B cell (primary cell): ENCODE measurements around the gene LRRC74A. TPM values are rescaled to one million over a fixed set of nuclear protein-coding genes. Genes with fewer than 3 reads are reported as not detected.

Experiments used
- ATAC-seq: fragments of 200-7000 bp; cut with Tn5 transposase; one replicate; pipeline ENCODE4 v1.10.0; 2021; ENCODE audit warnings: low read depth, mild to moderate bottlenecking, moderate number of reproducible peaks, moderate library complexity
- CTCF ChIA-PET: fragments of 350-600 bp; sonication (Branson Sonifier 250); formaldehyde crosslinking; loops from one replicate; lab custom pipeline; 2021; ENCODE audit warnings: antibody characterized with exemption, inconsistent platforms; lab: Charles Lee
- POLR2A ChIA-PET: fragments of 350-600 bp; sonication (Branson Sonifier 250); formaldehyde crosslinking; loops from one replicate; lab custom pipeline; 2021; ENCODE audit warnings: antibody characterized with exemption; lab: Charles Lee
- DNase-seq: peaks from one replicate; pipeline ENCODE4 v3.0.0; 2013
- H2AFZ ChIP-seq: 2 replicates; pipeline ENCODE4 v1.6.1; 2012; ENCODE audit warnings: mild to moderate bottlenecking, low read depth, low read length; ENCODE audit not compliant: insufficient read depth, poor library complexity, severe bottlenecking
- H3K27ac ChIP-seq, 2 donors: 1 replicate in 1 of 2; 2 replicates in 1 of 2; pipeline ENCODE4 v1.5.1; 2012 to 2013; ENCODE audit warnings: low read length in 2 of 2, mild to moderate bottlenecking in 2 of 2, moderate library complexity in 1 of 2
- H3K27me3 ChIP-seq, 4 experiments: fragments of 200-600 bp in 1 of 4; sonication (generic) in 1 of 4; replicated peaks in 1 of 4; 1 replicate in 2 of 4; 2 replicates in 2 of 4; pipeline versions ENCODE4 v1.6.1 to v1.7.0; 2013 to 2016; ENCODE audit warnings: low read length in 3 of 4, mild to moderate bottlenecking in 2 of 4, mixed read lengths in 1 of 4, moderate library complexity in 1 of 4; ENCODE audit not compliant: insufficient read depth in 4 of 4, control insufficient read depth in 3 of 4; ENCODE audit errors: control extremely low read depth in 1 of 4
- H3K36me3 ChIP-seq, 2 experiments: replicated peaks in 1 of 2; 1 replicate in 1 of 2; 2 replicates in 1 of 2; pipeline versions ENCODE4 v1.6.1 to v1.7.1; 2013; ENCODE audit warnings: low read length in 1 of 2; ENCODE audit not compliant: insufficient read depth in 2 of 2, control insufficient read depth in 1 of 2; ENCODE audit errors: control extremely low read depth in 1 of 2, extremely low read depth in 1 of 2
- H3K4me1 ChIP-seq, 2 donors: fragments of 200-600 bp in 1 of 2; sonication (generic) in 1 of 2; 1 replicate in 1 of 2; 2 replicates in 1 of 2; pipeline versions ENCODE4 v1.5.1 to v1.6.1; 2013 to 2017; ENCODE audit warnings: low read length in 2 of 2; ENCODE audit not compliant: control insufficient read depth in 2 of 2, insufficient read depth in 2 of 2
- H3K4me2 ChIP-seq: replicated peaks from 2 replicates; pipeline ENCODE3; 2012; ENCODE audit warnings: mild to moderate bottlenecking, low read depth, low read length; ENCODE audit not compliant: poor library complexity, severe bottlenecking
- H3K4me3 ChIP-seq, 5 experiments: fragments of 200-600 bp in 1 of 5; sonication (generic) in 1 of 5; 1 replicate in 3 of 5; 2 replicates in 2 of 5; pipeline versions ENCODE4 v1.5.1 to v1.7.0; 2011 to 2016; ENCODE audit warnings: low read length in 4 of 5, mild to moderate bottlenecking in 4 of 5, low read depth in 2 of 5, control low read depth in 1 of 5, moderate library complexity in 1 of 5; ENCODE audit not compliant: insufficient read depth in 1 of 5; ENCODE audit errors: control extremely low read depth in 1 of 5, extremely low read depth in 1 of 5
- H3K79me2 ChIP-seq: fragments of 200-600 bp; sonication (generic); one replicate; pipeline ENCODE4 v1.6.0; 2016; ENCODE audit warnings: low read length; ENCODE audit not compliant: control insufficient read depth, insufficient read depth
- H3K9ac ChIP-seq: fragments of 200-600 bp; sonication (generic); 2 replicates; pipeline ENCODE4 v1.6.1; 2017; ENCODE audit warnings: mild to moderate bottlenecking, low read length, moderate library complexity
- H3K9me3 ChIP-seq, 3 donors: one replicate each; pipeline versions ENCODE4 v1.6.1 to v1.7.1; 2013; ENCODE audit warnings: low read length in 2 of 3; ENCODE audit not compliant: control insufficient read depth in 2 of 3, insufficient read depth in 1 of 3; ENCODE audit errors: control extremely low read depth in 1 of 3
- H4K20me1 ChIP-seq: 2 replicates; pipeline ENCODE4 v1.6.0; 2012; ENCODE audit warnings: mild to moderate bottlenecking, low read length; ENCODE audit not compliant: insufficient read depth, control insufficient read depth, poor library complexity, severe bottlenecking
- H3K27ac Mint-ChIP-seq: one replicate; pipeline ENCODE4 v1.8.0; 2021; ENCODE audit warnings: mixed read lengths
- H3K27me3 Mint-ChIP-seq: one replicate; pipeline ENCODE4 v1.8.0; 2021; ENCODE audit warnings: mixed read lengths
- H3K4me1 Mint-ChIP-seq: one replicate; pipeline ENCODE4 v1.8.0; 2021; ENCODE audit warnings: mixed read lengths
- H3K4me3 Mint-ChIP-seq: one replicate; pipeline ENCODE4 v1.8.0; 2021; ENCODE audit warnings: mixed read lengths
- H3K9me3 Mint-ChIP-seq: one replicate; pipeline ENCODE4 v1.8.0; 2022; ENCODE audit warnings: mixed read lengths; ENCODE audit not compliant: insufficient read depth
- CTCF ChIP-seq: fragments of 200-600 bp; IDR thresholded peaks from one replicate; pipeline ENCODE4 v1.8.0; 2022; ENCODE audit warnings: antibody characterized with exemption, mild to moderate bottlenecking
- EZH2 ChIP-seq: IDR thresholded peaks from 2 replicates; pipeline ENCODE4 v1.6.1; 2012; ENCODE audit warnings: borderline replicate concordance, low read depth, mild to moderate bottlenecking, moderate library complexity, low read length; ENCODE audit not compliant: insufficient read depth, poor library complexity, severe bottlenecking
- WGBS: methylation state at CpG from one replicate; pipeline ENCODE4 v1.1.5; 2013; ENCODE audit warnings: missing lambda C conversion rate; ENCODE audit not compliant: insufficient coverage; 5-methylcytosine and 5-hydroxymethylcytosine counted together
- intact Hi-C: fragments of 100-400 bp; cut with micrococcal nuclease; formaldehyde crosslinking; loops from one replicate; pipeline ENCODE4 v1.10.0; 2022
- polyA plus RNA-seq: library from polyadenylated mRNA; depleted of rRNA; stranded (reverse); fragments of >200 nt; gene quantifications from 2 replicates; pipeline ENCODE4 v1.2.3, GENCODE V29; 2012
- total RNA-seq, 2 donors: library from RNA; stranded (reverse); fragments of 120-200 nt in 1 of 2; gene quantifications; 1 replicate in 1 of 2; 2 replicates in 1 of 2; pipeline versions ENCODE4 v1.2.3 to v1.2.4, GENCODE V29; 2013 to 2022

LRRC74A gene
- total and polyA plus RNA-seq, 2 donors (not counting 1 experiment from before 2014, with no cell fraction given): not detected

GRCh38 chr14:76812422-76813383 lies 13.5 kb upstream of the LRRC74A start, which contains the start of gene ANGEL1:
Gene ANGEL1 (minus strand): TSS chr14:76812882. CDS start chr14:76812827, 55 bp downstream.
- peaks cover 0 to 8% (median 3%) of the 10 kb centered on the region in 4 experiments for H3K27me3 ChIP-seq
- Mint-ChIP-seq H3K4me1 (peaks cover 28% of the 10 kb centered on the region), H3K27me3 (no peaks in the 10 kb centered on the region), H3K27ac (peak within 1 kb of the TSS; percentile 99), H3K4me3 (peak within 1 kb of the TSS; percentile 90), H3K9me3 (no peaks in the 10 kb centered on the region)
- peak; percentile 99 for DNase-seq
- H3K4me1 ChIP-seq: peaks cover 20 to 25% of the 10 kb centered on the region in 2 donors
- WGBS: 3% methylated on average over 69 of the region's 69 CpGs
- H3K4me2 ChIP-seq: peak within 1 kb of the TSS; percentile 87
- no peak for TF ChIP-seq CTCF
- no peak for TF ChIP-seq EZH2
- H3K9me3 ChIP-seq: no peaks in the 10 kb centered on the region
- intact Hi-C loops: loop anchor here (1.0 to 10.0 kb wide), 7 partner anchors 50 to 802 kb away; partner anchors contain the start of genes CIPC, SPTLC2, VASH1 and VIPAS39
- H3K4me3 ChIP-seq: peak within 1 kb of the TSS; percentile 31 to 79 (median 72)
- CTCF ChIA-PET: interaction anchor here (0.6 to 3.4 kb wide), 6 partner anchors 28 to 762 kb away, joined by 3 to 26 read pairs (median 4); no protein-coding TSS in a partner anchor
- peak within 1 kb of the TSS; percentile 96 for H2AFZ ChIP-seq
- peak; percentile 95 for ATAC-seq
- peaks cover 10% of the 10 kb centered on the region for H4K20me1 ChIP-seq
- POLR2A ChIA-PET: interaction anchor here (0.7 to 1.6 kb wide), 3 partner anchors 9 to 134 kb away, joined by 3 read pairs; no protein-coding TSS in a partner anchor
- H3K9ac ChIP-seq: peak within 1 kb of the TSS; percentile 81
- H3K36me3 ChIP-seq: peaks cover 0 to 12% of the 10 kb centered on the region in 2 experiments
- peak within 1 kb of the TSS; percentile 65 to 84 for H3K27ac ChIP-seq
- H3K79me2 ChIP-seq: peaks cover 25% of the 10 kb centered on the region
